HEK293 (cell line): Measurements from ENCODE around the gene MAP3K4.

ENCODE experiments used
- CTCF ChIA-PET: fragments of 350-600 bp; formaldehyde crosslinking; extraction: SDS; loops from one replicate; lab custom pipeline; 2021; ENCODE audit warnings: antibody characterized with exemption; lab: Yijun Ruan, JAX
- POLR2A ChIA-PET: fragments of 300-600 bp; formaldehyde crosslinking; extraction: SDS; loops from one replicate; lab custom pipeline; 2020; ENCODE audit warnings: antibody characterized with exemption, inconsistent platforms; lab: Yijun Ruan, JAX
- H3K27ac ChIP-seq: fragments of 200-500 bp; sonication (Bioruptor generic); 2 replicates; pipeline ENCODE4 v1.5.1; 2014; ENCODE audit warnings: low read depth, low read length, control low read depth, inconsistent platforms; ENCODE audit errors: extremely low read depth
- H3K36me3 ChIP-seq, 2 experiments: fragments of 200-500 bp in 1 of 2; sonication (Bioruptor generic) in 1 of 2; 1 replicate in 1 of 2; 2 replicates in 1 of 2; pipeline ENCODE4 v1.5.1; 2014 to 2017; ENCODE audit warnings: inconsistent platforms in 2 of 2, low read length in 2 of 2; ENCODE audit not compliant: control insufficient read depth in 2 of 2, insufficient read depth in 1 of 2
- H3K4me1 ChIP-seq: fragments of 200-500 bp; sonication (Bioruptor generic); 2 replicates; pipeline ENCODE4 v1.5.1; 2014; ENCODE audit warnings: mild to moderate bottlenecking, low read length, inconsistent platforms; ENCODE audit not compliant: control insufficient read depth, insufficient read depth
- H3K4me3 ChIP-seq: 2 replicates; pipeline ENCODE4 v1.5.1; 2011; ENCODE audit warnings: low read depth, mild to moderate bottlenecking, control low read depth, low read length, moderate library complexity
- H3K9me3 ChIP-seq: fragments of 200-500 bp; sonication (Bioruptor generic); 2 replicates; pipeline ENCODE4 v1.5.1; 2014; ENCODE audit warnings: low read depth, low read length, inconsistent platforms; ENCODE audit not compliant: control insufficient read depth, insufficient read depth
- HOXC10 ChIP-seq: sonication (generic); formaldehyde crosslinking; IDR thresholded peaks from 2 replicates; pipeline ENCODE4 v1.8.1; 2023; ENCODE audit warnings: mild to moderate bottlenecking, missing genetic modification reagents
- KLF9 ChIP-seq: fragments of 450-650 bp; formaldehyde crosslinking; IDR thresholded peaks from 2 replicates; pipeline ENCODE4 v1.5.1; 2016; ENCODE audit warnings: missing biosample characterization, missing genetic modification characterization, low read depth
- REPIN1 ChIP-seq: fragments of 450-650 bp; formaldehyde crosslinking; IDR thresholded peaks from 2 replicates; pipeline ENCODE4 v1.5.1; 2017; ENCODE audit warnings: missing biosample characterization, missing genetic modification characterization, low read depth
- ZBTB7A ChIP-seq: fragments of 450-650 bp; formaldehyde crosslinking; IDR thresholded peaks from 2 replicates; pipeline ENCODE4 v1.5.1; 2016; ENCODE audit warnings: low read depth, missing biosample characterization, missing genetic modification characterization
- ZFP3 ChIP-seq: fragments of 450-650 bp; formaldehyde crosslinking; IDR thresholded peaks from 2 replicates; pipeline ENCODE4 v1.5.1; 2016; ENCODE audit warnings: low read depth, missing biosample characterization, missing genetic modification characterization
- ZNF121 ChIP-seq: fragments of 450-650 bp; formaldehyde crosslinking; IDR thresholded peaks from 2 replicates; pipeline ENCODE4 v1.5.1; 2016; ENCODE audit warnings: missing biosample characterization, missing genetic modification characterization
- ZNF184 ChIP-seq: fragments of 450-650 bp; IDR thresholded peaks from 2 replicates; pipeline ENCODE4 v1.5.1; 2018; ENCODE audit warnings: missing biosample characterization, mild to moderate bottlenecking, missing genetic modification characterization
- ZNF530 ChIP-seq: fragments of 450-650 bp; formaldehyde crosslinking; IDR thresholded peaks from 2 replicates; pipeline ENCODE4 v1.5.1; 2016; ENCODE audit warnings: low read depth, missing biosample characterization, missing genetic modification characterization
- ZNF549 ChIP-seq: fragments of 450-650 bp; IDR thresholded peaks from 2 replicates; pipeline ENCODE4 v1.5.1; 2018; ENCODE audit warnings: missing biosample characterization, missing genetic modification characterization, mild to moderate bottlenecking, inconsistent platforms, moderate library complexity
- ZSCAN16 ChIP-seq: fragments of 450-650 bp; formaldehyde crosslinking; IDR thresholded peaks from 2 replicates; pipeline ENCODE4 v1.5.1; 2016; ENCODE audit warnings: missing biosample characterization, missing genetic modification characterization
- ZSCAN30 ChIP-seq: fragments of 450-650 bp; IDR thresholded peaks from 2 replicates; pipeline ENCODE4 v1.5.1; 2018; ENCODE audit warnings: missing biosample characterization, mild to moderate bottlenecking, missing genetic modification characterization, moderate library complexity
- TF ChIP-seq, protein P1 (sequence below): fragments of 450-650 bp; formaldehyde crosslinking; IDR thresholded peaks from 2 replicates; pipeline ENCODE4 v1.5.1; 2017; ENCODE audit warnings: missing biosample characterization, missing genetic modification characterization
- TF ChIP-seq, protein P2 (sequence below): fragments of 450-650 bp; formaldehyde crosslinking; IDR thresholded peaks from 2 replicates; pipeline ENCODE4 v1.5.1; 2016; ENCODE audit warnings: missing biosample characterization, missing genetic modification characterization, borderline replicate concordance
- TF ChIP-seq, protein P3 (sequence below): fragments of 450-650 bp; formaldehyde crosslinking; IDR thresholded peaks from 2 replicates; pipeline ENCODE4 v1.5.1; 2016; ENCODE audit warnings: missing biosample characterization, missing genetic modification characterization
- TF ChIP-seq, protein P4 (sequence below): fragments of 450-650 bp; formaldehyde crosslinking; IDR thresholded peaks from 2 replicates; pipeline ENCODE4 v1.5.1; 2016; ENCODE audit warnings: missing biosample characterization, missing genetic modification characterization, low read depth

The MAP3K4 gene

DNA sequence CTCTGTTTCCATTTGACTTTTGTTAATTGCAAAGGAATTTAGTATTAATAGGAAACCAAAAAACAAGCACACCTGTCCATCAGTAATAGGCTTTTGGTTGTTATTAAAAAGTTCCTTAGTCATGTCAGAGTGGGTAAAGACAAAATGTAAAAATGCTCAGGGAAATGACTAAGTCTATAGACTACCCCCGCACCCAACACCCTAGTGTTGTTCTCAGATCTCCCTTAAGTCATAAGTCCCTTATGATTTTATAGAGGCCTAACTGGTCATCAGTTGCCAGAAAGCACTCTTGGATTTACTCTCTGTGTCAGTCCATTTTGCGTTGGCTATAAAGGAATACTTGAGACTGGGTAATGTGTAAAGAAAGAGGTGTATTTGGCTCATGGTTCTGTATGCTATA is 52.8 kb downstream of the MAP3K4 start:
- CTCF ChIA-PET = no interaction called here
- POLR2A ChIA-PET = interaction anchor here (0.7 kb wide), 1 partner anchor 141 kb away, joined by 3 read pairs; no protein-coding TSS in a partner anchor
- no peak overlapping the region for H3K4me3 ChIP-seq
- no peak overlapping the region for H3K27ac ChIP-seq
- H3K9me3 ChIP-seq = no peaks in the 10 kb centered on the region
- TF ChIP-seq, protein P1, sequence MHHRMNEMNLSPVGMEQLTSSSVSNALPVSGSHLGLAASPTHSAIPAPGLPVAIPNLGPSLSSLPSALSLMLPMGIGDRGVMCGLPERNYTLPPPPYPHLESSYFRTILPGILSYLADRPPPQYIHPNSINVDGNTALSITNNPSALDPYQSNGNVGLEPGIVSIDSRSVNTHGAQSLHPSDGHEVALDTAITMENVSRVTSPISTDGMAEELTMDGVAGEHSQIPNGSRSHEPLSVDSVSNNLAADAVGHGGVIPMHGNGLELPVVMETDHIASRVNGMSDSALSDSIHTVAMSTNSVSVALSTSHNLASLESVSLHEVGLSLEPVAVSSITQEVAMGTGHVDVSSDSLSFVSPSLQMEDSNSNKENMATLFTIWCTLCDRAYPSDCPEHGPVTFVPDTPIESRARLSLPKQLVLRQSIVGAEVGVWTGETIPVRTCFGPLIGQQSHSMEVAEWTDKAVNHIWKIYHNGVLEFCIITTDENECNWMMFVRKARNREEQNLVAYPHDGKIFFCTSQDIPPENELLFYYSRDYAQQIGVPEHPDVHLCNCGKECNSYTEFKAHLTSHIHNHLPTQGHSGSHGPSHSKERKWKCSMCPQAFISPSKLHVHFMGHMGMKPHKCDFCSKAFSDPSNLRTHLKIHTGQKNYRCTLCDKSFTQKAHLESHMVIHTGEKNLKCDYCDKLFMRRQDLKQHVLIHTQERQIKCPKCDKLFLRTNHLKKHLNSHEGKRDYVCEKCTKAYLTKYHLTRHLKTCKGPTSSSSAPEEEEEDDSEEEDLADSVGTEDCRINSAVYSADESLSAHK (tag by site-specific recombination) = no peak
- H3K36me3 ChIP-seq = peaks cover 0 to 15% of the 10 kb centered on the region in 2 experiments; a peak in 1 of 3 replicates
- no peaks in the 10 kb centered on the region for H3K4me1 ChIP-seq

DNA sequence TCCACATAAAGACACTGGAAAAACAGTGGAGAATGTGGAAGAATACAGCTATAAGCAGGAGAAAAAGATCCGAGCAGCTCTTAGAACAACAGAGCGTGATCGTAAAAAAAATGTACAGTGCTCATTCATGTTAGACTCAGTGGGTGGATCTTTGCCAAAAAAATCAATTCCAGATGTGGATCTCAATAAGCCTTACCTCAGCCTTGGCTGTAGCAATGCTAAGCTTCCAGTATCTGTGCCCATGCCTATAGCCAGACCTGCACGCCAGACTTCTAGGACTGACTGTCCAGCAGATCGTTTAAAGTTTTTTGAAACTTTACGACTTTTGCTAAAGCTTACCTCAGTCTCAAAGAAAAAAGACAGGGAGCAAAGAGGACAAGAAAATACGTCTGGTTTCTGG is 57.1 kb downstream of the MAP3K4 start:
- CTCF ChIA-PET = interaction anchor here (1.1 to 1.9 kb wide), 4 partner anchors 31 to 325 kb away, joined by 3 to 7 read pairs (median 5); no protein-coding TSS in a partner anchor
- TF ChIP-seq REPIN1 (tag by site-specific recombination) = no peak
- TF ChIP-seq ZNF530 (tag by site-specific recombination) = no peak
- TF ChIP-seq ZNF549 (tag by site-specific recombination) = no peak
- no peak for TF ChIP-seq ZFP3 (tag by site-specific recombination)
- TF ChIP-seq, protein P2, sequence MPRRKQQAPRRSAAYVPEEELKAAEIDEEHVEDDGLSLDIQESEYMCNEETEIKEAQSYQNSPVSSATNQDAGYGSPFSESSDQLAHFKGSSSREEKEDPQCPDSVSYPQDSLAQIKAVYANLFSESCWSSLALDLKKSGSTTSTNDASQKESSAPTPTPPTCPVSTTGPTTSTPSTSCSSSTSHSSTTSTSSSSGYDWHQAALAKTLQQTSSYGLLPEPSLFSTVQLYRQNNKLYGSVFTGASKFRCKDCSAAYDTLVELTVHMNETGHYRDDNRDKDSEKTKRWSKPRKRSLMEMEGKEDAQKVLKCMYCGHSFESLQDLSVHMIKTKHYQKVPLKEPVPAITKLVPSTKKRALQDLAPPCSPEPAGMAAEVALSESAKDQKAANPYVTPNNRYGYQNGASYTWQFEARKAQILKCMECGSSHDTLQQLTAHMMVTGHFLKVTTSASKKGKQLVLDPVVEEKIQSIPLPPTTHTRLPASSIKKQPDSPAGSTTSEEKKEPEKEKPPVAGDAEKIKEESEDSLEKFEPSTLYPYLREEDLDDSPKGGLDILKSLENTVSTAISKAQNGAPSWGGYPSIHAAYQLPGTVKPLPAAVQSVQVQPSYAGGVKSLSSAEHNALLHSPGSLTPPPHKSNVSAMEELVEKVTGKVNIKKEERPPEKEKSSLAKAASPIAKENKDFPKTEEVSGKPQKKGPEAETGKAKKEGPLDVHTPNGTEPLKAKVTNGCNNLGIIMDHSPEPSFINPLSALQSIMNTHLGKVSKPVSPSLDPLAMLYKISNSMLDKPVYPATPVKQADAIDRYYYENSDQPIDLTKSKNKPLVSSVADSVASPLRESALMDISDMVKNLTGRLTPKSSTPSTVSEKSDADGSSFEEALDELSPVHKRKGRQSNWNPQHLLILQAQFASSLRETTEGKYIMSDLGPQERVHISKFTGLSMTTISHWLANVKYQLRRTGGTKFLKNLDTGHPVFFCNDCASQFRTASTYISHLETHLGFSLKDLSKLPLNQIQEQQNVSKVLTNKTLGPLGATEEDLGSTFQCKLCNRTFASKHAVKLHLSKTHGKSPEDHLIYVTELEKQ (tag by site-specific recombination) = no peak
- TF ChIP-seq, protein P3, sequence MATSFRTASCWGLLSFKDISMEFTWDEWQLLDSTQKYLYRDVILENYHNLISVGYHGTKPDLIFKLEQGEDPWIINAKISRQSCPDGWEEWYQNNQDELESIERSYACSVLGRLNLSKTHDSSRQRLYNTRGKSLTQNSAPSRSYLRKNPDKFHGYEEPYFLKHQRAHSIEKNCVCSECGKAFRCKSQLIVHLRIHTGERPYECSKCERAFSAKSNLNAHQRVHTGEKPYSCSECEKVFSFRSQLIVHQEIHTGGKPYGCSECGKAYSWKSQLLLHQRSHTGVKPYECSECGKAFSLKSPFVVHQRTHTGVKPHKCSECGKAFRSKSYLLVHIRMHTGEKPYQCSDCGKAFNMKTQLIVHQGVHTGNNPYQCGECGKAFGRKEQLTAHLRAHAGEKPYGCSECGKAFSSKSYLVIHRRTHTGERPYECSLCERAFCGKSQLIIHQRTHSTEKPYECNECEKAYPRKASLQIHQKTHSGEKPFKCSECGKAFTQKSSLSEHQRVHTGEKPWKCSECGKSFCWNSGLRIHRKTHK (tag by site-specific recombination) = no peak
- TF ChIP-seq ZBTB7A = no peak
- no peak for TF ChIP-seq KLF9 (tag by site-specific recombination)
- TF ChIP-seq ZNF121 (tag by site-specific recombination) = no peak
- TF ChIP-seq, protein P4, sequence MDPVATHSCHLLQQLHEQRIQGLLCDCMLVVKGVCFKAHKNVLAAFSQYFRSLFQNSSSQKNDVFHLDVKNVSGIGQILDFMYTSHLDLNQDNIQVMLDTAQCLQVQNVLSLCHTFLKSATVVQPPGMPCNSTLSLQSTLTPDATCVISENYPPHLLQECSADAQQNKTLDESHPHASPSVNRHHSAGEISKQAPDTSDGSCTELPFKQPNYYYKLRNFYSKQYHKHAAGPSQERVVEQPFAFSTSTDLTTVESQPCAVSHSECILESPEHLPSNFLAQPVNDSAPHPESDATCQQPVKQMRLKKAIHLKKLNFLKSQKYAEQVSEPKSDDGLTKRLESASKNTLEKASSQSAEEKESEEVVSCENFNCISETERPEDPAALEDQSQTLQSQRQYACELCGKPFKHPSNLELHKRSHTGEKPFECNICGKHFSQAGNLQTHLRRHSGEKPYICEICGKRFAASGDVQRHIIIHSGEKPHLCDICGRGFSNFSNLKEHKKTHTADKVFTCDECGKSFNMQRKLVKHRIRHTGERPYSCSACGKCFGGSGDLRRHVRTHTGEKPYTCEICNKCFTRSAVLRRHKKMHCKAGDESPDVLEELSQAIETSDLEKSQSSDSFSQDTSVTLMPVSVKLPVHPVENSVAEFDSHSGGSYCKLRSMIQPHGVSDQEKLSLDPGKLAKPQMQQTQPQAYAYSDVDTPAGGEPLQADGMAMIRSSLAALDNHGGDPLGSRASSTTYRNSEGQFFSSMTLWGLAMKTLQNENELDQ (tag by site-specific recombination) = no peak
- TF ChIP-seq HOXC10 (CRISPR knock-in tag) = no peak
- no peak for TF ChIP-seq ZSCAN30 (tag by site-specific recombination)
- no peak for TF ChIP-seq ZNF184 (tag by site-specific recombination)
- TF ChIP-seq ZSCAN16 (tag by site-specific recombination) = no peak
- POLR2A ChIA-PET = interaction anchor here (0.7 kb wide), 1 partner anchor 57 kb away, joined by 3 read pairs; no protein-coding TSS in a partner anchor

More for the DNA sequence above, 57.1 kb downstream of the MAP3K4 start:
- no peaks in the 10 kb centered on the region for H3K4me1 ChIP-seq
- H3K36me3 ChIP-seq = peaks cover 0 to 12% of the 10 kb centered on the region in 2 experiments; a peak in 1 of 3 replicates
- no peaks in the 10 kb centered on the region for H3K9me3 ChIP-seq
- H3K4me3 ChIP-seq = no peak overlapping the region
- no peak overlapping the region for H3K27ac ChIP-seq
